SKM-1 (cell line): ENCODE results near the gene KCNJ6.
"Not testable (repeated sequence)": the region's sequence is repeated elsewhere in the genome, so short reads cannot be mapped to it uniquely, and the experiment has no call there.

Experiments
- DNase-seq: peaks from one replicate; lab custom pipeline; 2025; ENCODE audit not compliant: unreplicated experiment; lab: John Stamatoyannopoulos, UW

Gene KCNJ6

DNA sequence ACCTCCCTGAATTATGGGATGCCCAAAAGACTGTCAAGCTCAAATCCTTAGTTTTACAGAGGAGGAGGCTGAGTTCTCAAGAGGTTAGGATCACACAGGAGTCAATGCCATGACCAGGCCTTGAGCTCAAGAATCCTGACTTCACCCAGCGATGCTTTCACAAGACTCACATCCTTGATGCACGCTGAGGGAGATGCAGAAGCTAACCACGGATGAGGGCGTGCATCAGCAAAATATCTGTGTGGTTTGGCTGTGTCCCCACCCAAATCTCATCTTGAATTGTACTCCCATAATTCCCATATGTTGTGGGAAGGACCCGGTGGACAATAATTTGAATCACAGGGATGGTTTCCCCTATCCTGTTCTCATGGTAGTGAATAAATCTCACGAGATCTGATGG, 133.2 kb downstream of the KCNJ6 start:
- DNase-seq = no peak

DNA sequence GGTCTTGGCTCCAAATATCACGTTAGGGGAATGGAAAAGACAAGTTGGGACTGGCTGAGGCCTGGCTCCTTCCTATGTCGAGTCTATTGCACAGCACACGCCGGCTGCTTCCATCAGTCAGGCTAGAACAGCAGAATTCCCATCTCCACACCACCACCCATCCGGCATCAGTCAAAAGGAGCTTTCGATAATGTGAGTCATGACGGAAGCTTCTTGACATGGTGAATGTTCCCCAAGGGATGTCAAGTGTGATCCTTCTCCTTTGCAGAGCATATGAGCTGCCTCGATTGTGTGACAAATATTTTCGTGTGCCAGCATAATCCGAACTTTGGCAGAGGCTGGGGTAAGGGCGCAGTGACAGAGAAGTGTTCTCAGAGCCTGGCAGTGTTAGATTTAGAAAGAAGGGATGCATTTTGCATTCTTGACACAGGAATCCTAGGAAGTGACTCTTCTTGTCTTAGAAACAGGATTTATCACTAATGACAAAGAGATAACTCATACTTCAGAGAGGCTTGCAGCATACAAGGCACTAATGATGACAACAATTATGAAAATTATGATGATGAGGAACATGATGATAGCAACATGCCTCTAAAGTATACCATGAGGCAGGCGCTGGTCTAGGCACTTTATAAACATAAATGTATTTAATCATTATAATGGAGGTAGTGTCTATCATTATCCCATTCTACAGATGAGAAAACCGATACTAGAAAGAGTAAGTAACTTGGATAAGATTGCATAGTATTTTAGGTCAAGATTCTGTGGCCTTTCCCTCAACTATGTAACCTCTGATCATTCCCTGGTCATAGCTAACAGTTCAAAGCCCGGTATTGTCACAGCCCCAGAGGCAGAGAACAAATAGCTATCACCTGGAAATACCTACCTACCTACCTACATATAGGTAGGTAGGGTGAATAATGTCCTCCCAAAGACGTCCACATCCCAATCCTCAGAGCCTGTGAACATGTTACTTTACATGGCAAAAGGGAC, 135.0 kb downstream of the KCNJ6 start:
- DNase-seq = no peak

DNA sequence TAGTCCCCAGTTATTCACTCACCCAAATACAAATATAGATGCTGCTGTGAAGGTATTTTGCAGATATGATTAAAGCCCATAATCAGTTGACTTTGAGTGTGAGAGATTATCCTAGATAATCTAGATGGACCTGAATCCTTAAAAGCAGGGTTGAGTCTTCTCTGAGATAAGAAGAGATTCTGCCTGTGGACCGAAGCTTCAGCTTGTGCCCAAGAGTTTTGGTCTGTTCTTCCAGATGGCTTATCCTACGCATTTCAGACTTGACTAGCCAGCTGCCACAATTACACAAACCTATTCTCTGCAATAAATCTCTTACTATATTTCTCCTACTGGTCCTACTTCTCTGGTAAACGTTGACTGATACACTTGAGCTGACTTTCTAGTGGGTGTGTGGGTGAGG, 145.1 kb downstream of the KCNJ6 start:
- DNase-seq = no peak

DNA sequence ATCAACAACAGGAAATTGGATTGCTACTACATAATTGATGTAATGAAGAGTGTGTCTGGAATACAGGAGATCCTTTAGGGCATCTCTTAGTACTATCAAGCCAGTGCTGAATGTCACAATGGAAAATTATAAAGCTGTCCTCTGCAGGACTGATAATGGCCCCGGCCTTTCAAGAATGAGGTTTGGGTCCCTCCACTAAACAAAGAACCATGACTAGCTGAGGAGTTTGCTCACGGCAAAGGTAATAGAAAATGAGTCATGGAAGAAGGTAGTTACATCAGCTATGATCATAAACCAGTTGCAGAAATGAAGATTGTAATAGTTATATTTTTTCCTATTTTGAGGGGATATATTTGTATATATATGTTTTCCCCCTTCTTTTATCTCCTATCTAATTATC, 145.8 kb downstream of the KCNJ6 start:
- DNase-seq = no peak

DNA sequence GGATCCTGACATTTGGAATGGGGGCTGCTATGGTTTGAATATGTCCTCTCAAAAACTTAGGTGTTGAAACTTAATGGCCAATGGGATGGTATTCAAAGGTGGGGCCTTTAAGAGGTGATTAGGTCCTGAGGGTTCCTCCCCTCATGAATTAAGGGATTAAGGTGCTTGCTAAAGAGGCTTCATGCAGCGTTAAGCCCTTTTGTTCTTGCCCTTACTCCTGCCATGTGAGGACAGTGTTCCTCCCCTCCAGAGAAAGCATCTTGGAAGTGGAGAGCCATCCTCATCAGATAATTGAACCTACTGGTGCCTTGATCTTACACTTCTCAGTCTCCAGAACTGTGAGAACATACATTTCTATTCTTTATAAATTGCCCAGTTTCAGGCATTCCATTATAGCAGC, 146.6 kb downstream of the KCNJ6 start:
- DNase-seq = no peak

DNA sequence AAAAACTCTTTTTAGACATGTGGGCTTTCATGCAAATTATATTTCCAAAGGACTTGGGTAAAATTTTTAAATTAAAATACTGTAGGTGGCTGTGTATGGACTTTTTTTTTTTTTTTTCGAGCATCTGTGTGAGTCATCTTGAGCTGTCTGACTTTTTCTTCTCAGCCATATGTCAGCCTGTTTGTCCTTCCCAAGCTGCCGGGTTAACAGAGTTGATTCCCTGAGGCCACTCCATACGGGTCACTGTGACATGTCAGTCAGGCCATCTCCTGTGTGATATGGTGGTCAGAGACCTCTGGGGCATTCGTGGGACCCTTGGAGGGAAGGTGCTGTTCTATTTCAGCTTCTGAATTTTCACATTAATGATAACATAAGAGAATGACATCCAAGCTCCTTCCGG, 148.3 kb downstream of the KCNJ6 start:
- DNase-seq = no peak

DNA sequence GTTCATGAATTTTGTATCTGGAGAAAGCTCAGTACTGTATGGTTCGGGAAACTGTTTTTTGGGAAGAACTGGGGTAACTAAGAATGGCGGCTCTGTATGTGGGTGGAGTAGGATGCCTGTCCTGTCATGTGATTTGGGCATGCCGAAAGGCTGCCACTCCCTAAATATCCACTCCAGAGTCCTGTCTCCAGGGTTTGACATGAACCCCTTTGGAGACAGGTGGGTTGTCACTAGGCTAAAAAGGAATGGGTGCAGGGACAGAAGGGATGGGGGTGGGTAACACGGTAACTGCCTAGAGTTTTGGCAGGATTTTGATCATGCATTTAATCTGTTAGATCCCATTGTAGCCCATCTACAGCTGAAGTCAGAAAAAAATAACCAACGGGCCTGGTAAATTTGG, 150.1 kb downstream of the KCNJ6 start:
- no peak for DNase-seq

DNA sequence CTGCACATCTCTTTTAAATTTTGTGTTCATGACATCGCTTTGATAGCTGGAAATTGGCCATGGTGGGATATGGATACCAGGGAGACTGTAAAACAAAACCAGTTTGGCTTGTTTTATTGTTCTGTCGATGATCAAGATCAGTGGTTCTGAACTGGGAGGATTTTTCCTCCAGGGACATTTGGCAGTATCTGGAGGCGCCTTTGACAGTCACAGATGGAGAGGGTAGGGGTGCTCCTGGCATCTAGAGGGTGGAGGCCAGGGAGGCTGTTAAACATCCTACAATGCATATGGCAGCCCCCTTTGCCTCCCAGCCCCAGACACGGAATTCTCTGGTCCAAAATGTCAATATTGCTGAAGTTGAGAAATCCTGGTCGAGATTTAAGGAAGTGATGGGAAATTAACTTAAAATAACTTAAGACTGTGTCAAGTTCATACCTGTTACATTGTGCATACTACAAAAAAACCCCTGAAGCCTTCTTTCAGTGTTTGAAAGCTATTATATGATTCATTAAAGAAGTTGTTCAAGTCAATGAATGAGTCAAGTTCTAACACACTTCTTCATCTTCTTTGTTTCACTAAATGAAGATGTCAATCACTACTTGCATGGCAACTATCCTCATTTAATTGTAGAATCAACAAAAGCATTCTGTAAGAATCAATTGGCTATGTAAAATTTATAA, 150.9 kb downstream of the KCNJ6 start:
- no peak for DNase-seq

DNA sequence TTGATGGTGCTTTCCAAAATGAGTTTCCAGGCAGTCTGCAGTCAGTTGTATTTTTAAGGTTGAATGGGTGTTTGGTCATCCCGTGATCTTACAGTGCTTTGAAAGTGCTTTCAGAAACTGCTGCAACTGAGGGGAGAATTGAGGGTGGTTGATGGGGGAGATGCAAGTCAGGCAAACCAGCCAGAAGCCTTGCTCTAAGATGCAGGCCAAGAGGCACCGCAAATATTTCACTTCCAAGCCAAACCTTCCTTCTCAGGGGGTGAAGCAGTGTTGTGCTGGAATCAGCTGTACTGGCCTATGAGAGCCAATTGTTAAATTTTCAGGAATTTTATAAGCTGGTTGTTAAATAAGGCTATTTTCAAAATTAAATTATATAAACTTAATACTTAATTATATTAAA, 151.6 kb downstream of the KCNJ6 start:
- no peak for DNase-seq

DNA sequence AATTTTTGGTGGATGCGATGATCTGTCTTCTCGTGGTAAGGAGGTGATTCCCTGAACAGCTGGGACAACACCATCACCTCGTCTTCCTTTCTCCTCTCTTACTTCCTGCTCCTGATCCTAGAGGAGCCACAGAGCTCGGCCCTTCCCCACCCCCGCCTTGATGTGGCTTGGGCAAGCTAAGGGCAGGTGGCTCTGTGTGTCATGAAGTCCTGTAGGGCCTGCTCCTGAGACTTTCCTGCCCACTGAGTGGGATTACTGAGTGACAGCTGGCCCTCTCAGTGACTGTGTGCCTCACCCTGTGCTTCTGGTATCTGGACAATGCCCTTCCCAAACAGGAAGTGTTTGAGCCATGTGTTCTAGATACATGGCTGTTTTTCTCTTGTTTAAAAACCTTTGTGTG, 153.0 kb downstream of the KCNJ6 start:
- DNase-seq = no peak

DNA sequence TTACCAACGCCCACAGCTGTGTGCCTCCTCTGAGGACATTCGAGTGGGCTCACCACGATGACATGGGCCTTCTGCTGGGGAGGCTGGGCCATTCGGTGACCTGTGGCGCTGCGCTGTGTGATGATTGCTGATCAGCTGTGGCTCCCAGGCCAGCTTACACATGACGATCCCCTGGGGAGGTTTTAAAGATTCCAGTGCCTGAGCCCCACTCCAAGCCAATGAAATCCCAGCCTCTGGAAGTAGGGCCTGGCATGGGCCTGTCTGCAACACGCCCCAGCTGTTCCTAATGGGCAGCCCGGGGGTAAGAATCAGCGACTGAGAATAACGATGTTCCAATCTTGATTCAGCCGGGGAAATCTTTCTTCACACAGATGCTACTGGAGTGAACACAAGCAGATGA, 153.7 kb downstream of the KCNJ6 start:
- DNase-seq = no peak

DNA sequence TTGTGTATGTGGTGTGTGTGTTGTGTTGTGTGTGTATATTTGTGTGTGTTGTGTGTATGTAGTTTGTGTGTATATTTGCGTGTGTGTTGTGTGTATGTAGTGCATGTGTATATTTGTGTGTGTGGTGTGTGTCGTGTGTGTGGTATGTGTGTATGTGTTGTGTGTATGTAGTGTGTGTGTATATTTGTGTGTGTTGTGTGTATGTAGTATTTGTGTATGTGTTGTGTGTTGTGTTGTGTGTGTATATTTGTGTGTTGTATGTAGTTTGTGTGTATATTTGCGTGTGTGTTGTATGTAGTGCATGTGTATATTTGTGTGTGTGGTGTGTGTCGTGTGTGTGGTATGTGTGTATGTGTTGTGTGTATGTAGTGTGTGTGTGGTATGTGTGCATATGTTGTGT, 154.9 kb downstream of the KCNJ6 start:
- DNase-seq = not testable (repeated sequence)

DNA sequence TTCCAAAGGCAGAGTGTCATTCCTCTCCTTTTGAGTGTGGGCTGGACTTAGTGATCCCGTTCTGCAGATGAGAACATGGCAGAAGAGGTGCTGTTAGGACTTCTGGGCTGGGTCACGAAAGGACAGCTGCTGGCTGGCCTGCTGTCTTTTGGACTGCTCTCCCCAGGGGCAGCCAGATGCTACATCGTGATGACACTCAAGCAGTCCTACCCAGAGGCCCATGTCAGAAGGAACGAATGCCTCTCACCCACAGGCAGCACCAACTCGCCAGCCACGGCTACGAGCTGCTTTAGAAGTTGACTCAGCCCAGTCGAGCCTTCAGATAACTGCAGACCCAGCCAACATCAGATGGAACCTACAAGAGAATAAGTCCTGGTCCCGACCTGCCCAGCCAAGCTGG, 156.5 kb downstream of the KCNJ6 start:
- no peak for DNase-seq

DNA sequence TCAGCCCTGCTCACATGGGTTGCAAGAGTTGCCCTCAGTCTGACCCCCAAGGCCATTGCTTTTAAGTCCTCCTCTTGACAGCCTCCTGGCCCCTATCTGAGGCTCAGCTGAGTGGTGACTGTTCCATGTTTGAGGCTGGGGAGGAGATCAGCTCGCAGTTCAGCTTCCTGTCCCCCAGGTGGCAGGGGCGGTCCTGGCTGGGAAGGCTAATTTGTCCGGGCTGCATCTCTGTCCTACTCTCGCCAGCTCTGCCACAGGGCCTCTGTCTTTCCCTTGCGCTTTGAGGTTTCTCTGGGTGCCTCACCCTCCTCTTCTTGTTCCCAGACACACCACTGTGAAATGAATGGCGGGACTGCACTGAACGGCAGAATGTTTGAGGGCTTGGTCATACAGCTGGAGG, 157.3 kb downstream of the KCNJ6 start:
- no peak for DNase-seq

DNA sequence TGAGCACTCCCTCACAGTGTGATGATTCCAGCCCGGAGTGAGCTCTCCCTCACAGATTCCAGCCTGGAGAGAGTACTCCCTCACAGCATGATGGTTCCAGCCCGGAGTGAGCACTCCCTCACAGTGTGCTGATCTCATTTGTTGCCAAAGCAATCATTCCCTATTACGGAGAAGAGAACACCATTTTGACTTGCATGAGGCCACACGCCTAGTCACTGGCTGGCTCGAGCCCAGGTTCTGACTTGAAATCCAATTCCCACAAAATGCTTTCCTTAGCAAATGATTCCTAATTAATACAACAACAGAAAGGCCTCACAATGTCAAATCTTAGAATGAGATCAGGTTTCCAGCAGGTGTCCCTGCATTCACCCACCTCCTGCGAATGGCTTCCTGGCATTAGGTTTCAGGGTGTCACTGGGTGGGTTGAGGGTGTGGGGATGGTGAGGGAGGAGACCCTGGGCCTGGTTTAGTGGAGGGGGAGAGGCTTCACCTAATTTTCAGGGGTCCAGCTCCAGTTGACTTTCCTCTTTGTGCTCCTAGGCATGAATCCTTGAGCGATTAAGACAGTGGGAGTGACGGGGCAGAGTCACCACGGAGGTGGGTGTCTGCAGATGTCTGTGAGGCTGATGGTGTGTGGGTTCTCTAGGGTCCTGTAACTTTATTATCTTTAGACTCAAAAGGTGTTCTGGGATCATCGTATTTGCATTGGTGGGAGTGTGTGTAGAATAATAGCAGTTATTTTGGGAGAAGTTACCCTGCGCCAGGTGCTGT, 158.5 kb downstream of the KCNJ6 start:
- no peak for DNase-seq

DNA sequence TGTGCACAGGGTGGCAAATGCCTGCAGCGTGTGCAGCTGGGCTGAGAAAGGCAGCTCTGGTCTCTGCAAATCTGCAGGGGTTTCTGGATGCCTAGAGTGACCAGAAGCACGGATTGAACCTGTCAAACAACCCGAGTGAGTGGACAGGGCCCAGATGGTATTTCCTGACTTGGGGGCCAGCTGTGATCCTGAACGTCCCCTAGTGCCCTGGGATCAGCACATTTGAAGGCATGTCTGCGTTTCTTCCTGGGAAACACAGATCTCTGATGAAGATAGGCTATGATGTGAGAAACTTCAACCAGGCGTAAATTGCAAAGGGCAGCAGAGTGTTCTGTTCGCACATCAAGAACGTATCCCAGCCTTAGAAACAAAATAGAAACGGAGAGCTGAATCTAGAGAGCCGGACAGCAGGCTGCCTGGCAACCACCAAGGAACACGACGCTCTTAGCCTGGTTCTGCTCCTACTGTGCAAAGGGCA, 163.1 kb downstream of the KCNJ6 start:
- DNase-seq = no peak

DNA sequence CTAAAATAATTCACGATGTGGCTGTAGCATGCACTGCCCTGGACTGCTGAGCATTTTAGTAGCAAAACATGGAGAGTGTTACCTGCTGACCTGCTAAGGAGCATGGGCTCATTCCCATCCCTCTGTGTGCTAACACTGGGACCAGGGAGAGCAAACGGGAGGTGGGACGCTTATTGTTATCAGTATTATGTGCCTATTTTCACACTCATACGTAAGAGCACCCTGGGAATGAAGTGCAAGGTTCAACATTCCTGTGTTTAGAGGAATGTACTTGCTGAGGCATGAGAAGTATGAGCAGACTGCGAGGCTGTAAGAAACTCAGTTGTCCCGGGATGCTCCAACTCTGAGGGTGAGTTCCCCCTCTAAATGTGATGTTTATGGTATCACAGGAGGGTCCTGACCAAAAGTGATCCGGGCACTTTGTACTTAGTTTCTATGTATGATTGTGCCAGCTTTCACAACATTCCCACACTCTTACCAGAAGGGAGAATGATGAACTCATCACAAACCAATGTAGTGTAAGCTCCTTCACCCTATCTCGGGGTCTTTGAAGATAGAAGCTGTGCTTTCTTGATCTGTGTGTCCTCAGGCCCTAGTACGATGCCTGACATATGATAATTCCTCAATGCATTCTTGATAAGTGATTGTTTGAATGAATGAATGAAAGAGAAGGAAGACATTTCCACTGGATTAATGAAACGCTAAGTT, 164.8 kb downstream of the KCNJ6 start:
- no peak for DNase-seq

DNA sequence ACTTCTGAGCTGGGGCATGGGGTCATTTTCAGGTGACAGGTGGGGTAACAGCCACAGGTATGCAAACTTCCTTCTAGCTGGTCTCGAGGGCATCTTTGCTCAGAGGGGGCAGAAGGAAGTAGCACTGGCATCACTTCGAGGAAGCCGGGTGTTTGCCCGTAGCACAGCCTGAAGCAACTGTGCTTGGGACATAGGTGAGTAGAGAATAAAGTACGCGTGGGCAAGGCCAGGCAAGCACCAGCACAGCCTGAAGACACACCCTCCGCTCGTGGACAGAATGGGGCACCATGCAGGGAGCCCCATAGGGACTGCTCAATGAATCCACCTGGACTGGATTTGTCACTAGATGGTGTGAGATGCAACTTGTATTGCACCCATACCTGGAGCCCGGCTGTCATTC, 167.1 kb downstream of the KCNJ6 start:
- no peak for DNase-seq

DNA sequence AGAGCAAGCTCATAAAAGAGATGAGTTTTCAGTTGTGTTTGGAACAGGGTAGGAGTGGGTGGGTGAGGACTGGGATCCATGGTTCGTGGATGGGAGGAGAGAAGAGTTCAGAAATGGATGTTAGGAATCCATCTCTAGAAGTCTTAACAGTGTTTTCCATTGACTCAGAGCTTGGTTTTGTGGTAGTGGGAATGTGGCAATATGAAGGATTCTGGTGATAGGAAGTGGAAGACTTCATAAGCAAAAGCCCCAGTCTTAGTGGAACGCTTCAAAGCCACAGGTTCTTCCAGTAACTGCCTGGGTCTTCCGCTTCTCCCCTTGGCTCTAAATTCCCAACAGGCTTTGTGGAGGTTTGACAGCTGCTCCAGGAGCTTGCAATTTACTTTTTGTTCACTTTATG, 167.9 kb downstream of the KCNJ6 start:
- no peak for DNase-seq

DNA sequence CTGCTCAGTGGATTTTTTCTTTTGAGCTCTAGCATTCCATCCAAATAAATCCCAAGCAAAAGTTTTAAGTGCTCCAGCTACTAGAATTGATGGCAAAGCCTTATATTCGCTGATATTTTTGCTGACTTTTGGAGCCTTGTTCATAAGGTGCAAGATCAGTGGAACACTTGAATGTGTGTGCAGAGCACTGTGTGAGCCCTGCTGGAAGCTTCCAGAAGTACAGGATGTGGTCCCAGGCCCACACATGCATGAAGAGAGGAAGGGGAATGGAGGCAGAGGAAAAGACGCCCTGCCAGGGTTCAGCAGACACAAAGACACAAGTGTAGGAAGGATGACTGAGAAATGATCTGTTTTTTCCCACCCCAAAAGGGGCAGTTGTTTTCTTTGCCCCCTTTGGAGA, 169.4 kb downstream of the KCNJ6 start:
- DNase-seq = no peak

DNA sequence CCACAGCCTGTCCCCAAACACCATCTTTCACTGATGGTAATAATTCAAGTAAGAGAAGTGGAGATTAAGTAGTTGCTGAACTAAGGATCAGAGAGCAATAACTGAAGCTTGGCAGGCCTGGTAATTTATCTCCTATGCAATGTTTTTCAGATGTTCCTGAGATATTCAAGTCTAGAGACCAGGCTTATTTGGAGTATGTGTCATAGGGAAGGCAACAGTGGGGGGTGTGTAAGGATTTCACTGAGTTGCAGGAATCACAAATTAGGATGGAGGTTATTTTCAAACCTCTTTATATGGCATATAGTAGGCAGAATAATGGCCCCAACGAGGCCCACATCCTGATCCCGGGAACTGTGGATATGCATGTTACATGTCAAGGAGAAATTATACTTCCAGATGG, 171.7 kb downstream of the KCNJ6 start:
- no peak for DNase-seq
